AG04450 (cell line): ENCODE measurements around the gene CRTC2. TPM values are rescaled to one million over a fixed set of nuclear protein-coding genes. Genes with fewer than 3 reads are reported as not detected.

Experiments
- CTCF ChIA-PET: fragments of 300-600, 350-600 bp; formaldehyde crosslinking; extraction: SDS; loops from one replicate; lab custom pipeline; 2022; ENCODE audit warnings: antibody characterized with exemption, inconsistent platforms; lab: Charles Lee
- POLR2A ChIA-PET: fragments of 350-600 bp; formaldehyde crosslinking; extraction: SDS; loops from one replicate; lab custom pipeline; 2021; ENCODE audit warnings: antibody characterized with exemption, inconsistent platforms; lab: Yijun Ruan, JAX
- DNase-seq: peaks from one replicate; pipeline ENCODE4 v3.0.0-alpha.2; 2011; ENCODE audit warnings: low read depth, low spot score
- H3K27ac ChIP-seq: one replicate; pipeline ENCODE4 v1.5.1; 2012; ENCODE audit warnings: low read depth, low read length, control low read depth
- H3K27me3 ChIP-seq: one replicate; pipeline ENCODE4 v1.6.0; 2012; ENCODE audit warnings: low read length; ENCODE audit not compliant: control insufficient read depth, insufficient read depth
- H3K4me3 ChIP-seq: 2 replicates; pipeline ENCODE4 v1.5.1; 2011; ENCODE audit warnings: mild to moderate bottlenecking, low read depth, low read length, control low read depth
- H3K9me3 ChIP-seq: 2 replicates; pipeline ENCODE4 v1.5.1; 2012; ENCODE audit warnings: low read length; ENCODE audit not compliant: control insufficient read depth, insufficient read depth
- polyA plus RNA-seq: library from polyadenylated mRNA; depleted of rRNA; stranded (reverse); fragments of >200 nt; gene quantifications from 2 replicates; pipeline ENCODE4 v1.2.3, GENCODE V29; 2011
- TF ChIP-seq, protein P1 (sequence below): IDR thresholded peaks from 2 replicates; pipeline ENCODE4 v1.5.1; 2011; ENCODE audit warnings: low read depth, low read length, control low read depth, inconsistent platforms

The CRTC2 gene
- polyA plus RNA-seq, 1 experiment: 12.7 TPM

DNA sequence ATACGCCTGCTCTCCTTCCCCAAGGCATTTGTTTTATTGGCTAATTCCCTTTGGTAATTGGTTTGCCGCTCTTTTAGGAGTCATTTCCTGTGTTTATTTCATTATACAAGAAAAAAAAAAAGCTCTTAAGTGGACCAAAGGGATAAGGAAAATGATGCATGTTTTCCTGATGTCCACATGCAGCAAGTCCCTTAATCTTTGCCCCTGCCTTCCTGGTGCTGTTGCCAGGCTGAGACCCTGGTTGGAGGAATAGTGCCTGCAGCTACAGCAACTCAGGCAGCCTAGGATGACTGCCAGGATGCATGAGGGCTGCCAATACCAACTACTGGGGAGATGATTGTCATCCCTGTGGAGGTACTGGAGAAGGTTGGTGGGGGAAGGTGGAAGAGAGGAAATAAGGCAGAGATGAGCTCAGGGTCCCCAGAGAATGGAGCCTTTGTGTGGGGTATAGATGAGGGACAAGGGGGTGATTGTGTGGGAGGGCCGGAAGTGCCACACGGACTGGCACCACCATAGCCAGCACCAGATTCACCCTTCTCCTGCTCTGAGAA, 29.5 kb downstream of the CRTC2 start:
- TF ChIP-seq, protein P1, sequence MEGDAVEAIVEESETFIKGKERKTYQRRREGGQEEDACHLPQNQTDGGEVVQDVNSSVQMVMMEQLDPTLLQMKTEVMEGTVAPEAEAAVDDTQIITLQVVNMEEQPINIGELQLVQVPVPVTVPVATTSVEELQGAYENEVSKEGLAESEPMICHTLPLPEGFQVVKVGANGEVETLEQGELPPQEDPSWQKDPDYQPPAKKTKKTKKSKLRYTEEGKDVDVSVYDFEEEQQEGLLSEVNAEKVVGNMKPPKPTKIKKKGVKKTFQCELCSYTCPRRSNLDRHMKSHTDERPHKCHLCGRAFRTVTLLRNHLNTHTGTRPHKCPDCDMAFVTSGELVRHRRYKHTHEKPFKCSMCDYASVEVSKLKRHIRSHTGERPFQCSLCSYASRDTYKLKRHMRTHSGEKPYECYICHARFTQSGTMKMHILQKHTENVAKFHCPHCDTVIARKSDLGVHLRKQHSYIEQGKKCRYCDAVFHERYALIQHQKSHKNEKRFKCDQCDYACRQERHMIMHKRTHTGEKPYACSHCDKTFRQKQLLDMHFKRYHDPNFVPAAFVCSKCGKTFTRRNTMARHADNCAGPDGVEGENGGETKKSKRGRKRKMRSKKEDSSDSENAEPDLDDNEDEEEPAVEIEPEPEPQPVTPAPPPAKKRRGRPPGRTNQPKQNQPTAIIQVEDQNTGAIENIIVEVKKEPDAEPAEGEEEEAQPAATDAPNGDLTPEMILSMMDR: no peak
- Histone ChIP-seq H3K4me3 (no peak overlapping the region), H3K27ac (no peak overlapping the region), H3K27me3 (no peaks in the 10 kb centered on the region), H3K9me3 (no peaks in the 10 kb centered on the region)
- ChIA-PET POLR2A (interaction anchor here (0.5 to 1.3 kb wide), 5 partner anchors 13 to 30 kb away, joined by 3 to 5 read pairs (median 4); partner anchors contain the start of gene CRTC2), CTCF (interaction anchor here (1.0 to 1.6 kb wide), 2 partner anchors 18 to 58 kb away, joined by 3 to 6 read pairs; partner anchors contain the start of gene DENND4B)
- no peak for DNase-seq

DNA sequence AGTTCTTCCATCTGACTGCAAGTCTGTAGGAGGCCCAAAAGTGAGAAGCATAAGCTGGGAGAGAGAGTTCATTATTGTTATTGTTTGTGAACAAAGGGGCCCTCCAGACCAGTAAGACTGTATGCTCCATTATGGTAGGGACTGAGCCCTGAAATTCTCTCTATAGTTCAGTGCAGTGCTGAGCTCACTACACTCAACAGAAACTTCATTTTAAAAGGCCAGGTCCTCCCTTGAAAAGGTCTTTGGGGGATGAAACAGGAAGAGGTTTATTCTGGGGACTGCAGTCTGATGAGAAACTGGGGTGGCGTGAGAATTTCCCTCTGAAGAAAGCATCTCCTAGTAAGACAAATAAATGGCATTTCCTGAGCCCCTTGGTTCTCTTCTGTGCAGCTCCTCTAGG, 30.2 kb downstream of the CRTC2 start:
- Histone ChIP-seq H3K4me3 (no peak overlapping the region), H3K27me3 (no peaks in the 10 kb centered on the region), H3K27ac (no peak overlapping the region), H3K9me3 (no peaks in the 10 kb centered on the region)
- DNase-seq: no peak
- POLR2A ChIA-PET: interaction anchor here (0.9 to 1.3 kb wide), 2 partner anchors 16 to 18 kb away, joined by 3 to 5 read pairs; no protein-coding TSS in a partner anchor
- CTCF ChIA-PET: interaction anchor here (1.0 to 1.6 kb wide), 2 partner anchors 18 to 59 kb away, joined by 3 to 6 read pairs; partner anchors contain the start of gene DENND4B
- TF ChIP-seq, protein P1: no peak

DNA sequence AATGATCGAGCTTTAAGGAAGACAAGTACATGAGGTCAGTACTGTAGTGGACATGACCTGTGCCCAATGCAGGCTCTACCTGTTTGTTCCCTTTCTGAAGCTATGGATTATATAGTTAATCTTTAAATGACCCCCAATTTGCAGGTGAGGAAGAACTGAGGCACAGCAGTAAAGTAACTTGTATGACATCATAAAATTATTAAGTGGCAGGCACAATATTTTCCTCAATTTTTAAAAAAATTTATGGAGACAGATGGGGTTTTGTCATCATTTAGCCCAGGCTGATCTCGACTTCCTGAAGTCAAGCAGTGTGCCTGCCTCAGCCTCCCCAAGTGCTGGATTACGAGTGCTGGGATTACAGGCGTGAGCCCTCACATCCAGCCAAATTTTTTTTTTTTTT, 32.0 kb downstream of the CRTC2 start:
- ChIA-PET CTCF (interaction anchor here (1.9 kb wide), 1 partner anchor 20 kb away, joined by 10 read pairs; the partner anchor contains the start of gene DENND4B), POLR2A (no interaction called here)
- DNase-seq: no peak
- Histone ChIP-seq H3K4me3 (no peak overlapping the region), H3K9me3 (no peaks in the 10 kb centered on the region), H3K27me3 (no peaks in the 10 kb centered on the region), H3K27ac (no peak overlapping the region)
- TF ChIP-seq, protein P1: no peak

DNA sequence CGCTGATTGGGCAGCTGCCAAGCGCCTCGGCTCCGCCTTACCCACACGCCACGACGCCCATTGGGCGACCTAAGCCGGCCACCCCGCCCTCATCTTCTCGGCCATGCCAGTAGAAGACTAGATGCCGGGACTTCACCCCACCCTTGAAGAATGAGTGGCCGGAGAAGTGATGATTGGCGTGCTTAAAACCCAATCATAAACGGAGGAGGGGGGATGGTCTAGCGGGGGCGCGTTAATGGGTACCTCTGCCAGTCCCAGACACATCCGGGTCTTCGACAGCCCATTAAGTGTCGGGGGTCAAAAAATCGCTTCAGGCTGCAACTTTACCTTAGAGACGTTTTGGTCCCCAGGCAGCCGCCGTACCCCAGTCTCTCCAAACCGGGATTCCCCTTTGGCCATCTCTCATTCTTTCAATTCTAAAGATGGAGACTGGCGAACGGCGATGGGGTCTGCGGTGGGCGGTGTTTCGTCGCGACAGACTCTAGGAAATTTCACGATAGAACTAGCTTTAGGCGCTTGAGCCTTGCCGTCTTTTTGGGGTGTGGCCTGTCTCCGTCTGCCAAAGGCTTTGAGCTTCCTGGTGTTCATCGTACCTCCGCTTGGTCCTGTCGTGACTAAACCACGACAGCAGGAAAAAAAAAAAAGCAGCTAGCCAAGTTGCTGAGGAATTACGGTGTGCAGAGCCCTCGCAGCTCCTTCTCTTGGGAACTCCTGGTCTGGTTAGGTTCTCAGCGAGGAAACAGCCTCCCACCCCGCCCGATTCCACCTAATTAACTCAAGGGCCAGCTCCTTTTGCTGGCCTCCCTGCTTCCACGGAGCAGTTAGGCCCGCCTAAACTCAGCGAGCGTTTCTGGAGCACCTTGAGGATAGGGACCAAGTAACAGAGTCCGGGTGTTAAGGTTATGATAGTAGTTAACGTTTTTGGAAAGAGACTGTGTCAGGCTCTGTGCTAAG, 35.2 kb downstream of the CRTC2 start, which contains the start of gene GATAD2B:
Gene GATAD2B, minus strand, starts transcription at position 1 of the 954 bp plus-strand sequence. CDS start 94,625 bp downstream, outside the sequence.
- CTCF ChIA-PET: interaction anchor here (0.6 kb wide), 1 partner anchor 192 kb away, joined by 3 read pairs; no protein-coding TSS in a partner anchor
- POLR2A ChIA-PET: interaction anchor here (0.6 to 1.4 kb wide), 9 partner anchors 17 to 341 kb away, joined by 3 to 4 read pairs (median 3); partner anchors contain the start of genes DENND4B and JTB
- TF ChIP-seq, protein P1: no peak
- Histone ChIP-seq H3K4me3 (peak within 1 kb of the TSS; percentile 91), H3K27me3 (no peaks in the 10 kb centered on the region), H3K27ac (peak within 1 kb of the TSS; percentile 68), H3K9me3 (no peaks in the 10 kb centered on the region)
- DNase-seq: peak; percentile 100
